Skin epidermis (tissue), 12 donors: ENCODE data around the gene ATP2A1.

Experiments
- H3K27ac ChIP-seq, 21 experiments: fragments of 200-600 bp; sonication (generic) in 11 of 21; one replicate each; pipeline ENCODE4 v1.5.0; 2020; ENCODE audit warnings: mild to moderate bottlenecking in 3 of 21, inconsistent platforms in 2 of 21, moderate library complexity in 2 of 21
- H3K4me3 ChIP-seq, 7 experiments: fragments of 200-600 bp; sonication (generic) in 2 of 7; one replicate each; pipeline ENCODE4 v1.5.0; 2020; ENCODE audit warnings: inconsistent platforms in 2 of 7, mild to moderate bottlenecking in 2 of 7, moderate library complexity in 1 of 7

ATP2A1 gene

GRCh38 chr16:28903344-28904042 lies 25.2 kb downstream of the ATP2A1 start:
- Histone ChIP-seq H3K27ac (peak overlapping the region in 1 of 21 experiments; percentile 29), H3K4me3 (no peak overlapping the region)

- Histone ChIP-seq H3K4me3 (no peak overlapping the region), H3K27ac (no peak overlapping the region)
These were observed 26.1 kb downstream of the ATP2A1 start for GRCh38 chr16:28904363-28904762.

- no peak overlapping the region for H3K4me3 ChIP-seq
- no peak overlapping the region for H3K27ac ChIP-seq
These were observed 26.5 kb downstream of the ATP2A1 start for GRCh38 chr16:28904828-28905227.

GRCh38 chr16:28905229-28905754 lies 27.0 kb downstream of the ATP2A1 start:
- Histone ChIP-seq H3K4me3 (no peak overlapping the region), H3K27ac (no peak overlapping the region)

DNA sequence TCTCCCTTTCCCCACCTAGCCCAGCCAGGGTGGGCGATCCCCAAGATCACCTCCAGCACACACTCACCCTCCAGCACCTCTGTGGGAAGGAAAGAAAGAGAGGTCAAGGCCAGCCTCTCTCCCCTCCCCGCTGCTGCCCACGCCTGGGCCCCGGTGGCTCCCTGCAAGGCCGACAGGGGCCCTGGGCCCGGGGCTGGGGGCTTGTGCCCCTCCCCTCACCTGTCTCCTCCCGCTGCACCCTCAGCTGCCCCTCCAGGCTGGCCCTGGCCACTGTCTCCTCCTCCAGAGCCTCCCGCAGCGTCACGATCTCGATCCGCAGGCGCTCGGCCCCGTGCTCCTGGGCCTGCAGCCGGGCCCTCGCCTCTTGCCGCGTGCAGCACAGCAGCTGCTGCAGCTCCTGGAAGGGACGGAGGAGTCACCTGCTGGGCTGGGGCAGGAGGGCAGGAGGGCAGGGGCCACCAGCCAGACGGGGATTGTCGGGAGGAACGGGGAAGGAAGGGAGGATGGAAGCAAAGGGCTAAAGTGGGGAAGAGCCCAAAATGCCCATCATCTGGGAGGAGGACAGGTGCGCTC lies 27.6 kb downstream of the ATP2A1 start:
- H3K27ac ChIP-seq, result no peak overlapping the region
- H3K4me3 ChIP-seq, result no peak overlapping the region

DNA sequence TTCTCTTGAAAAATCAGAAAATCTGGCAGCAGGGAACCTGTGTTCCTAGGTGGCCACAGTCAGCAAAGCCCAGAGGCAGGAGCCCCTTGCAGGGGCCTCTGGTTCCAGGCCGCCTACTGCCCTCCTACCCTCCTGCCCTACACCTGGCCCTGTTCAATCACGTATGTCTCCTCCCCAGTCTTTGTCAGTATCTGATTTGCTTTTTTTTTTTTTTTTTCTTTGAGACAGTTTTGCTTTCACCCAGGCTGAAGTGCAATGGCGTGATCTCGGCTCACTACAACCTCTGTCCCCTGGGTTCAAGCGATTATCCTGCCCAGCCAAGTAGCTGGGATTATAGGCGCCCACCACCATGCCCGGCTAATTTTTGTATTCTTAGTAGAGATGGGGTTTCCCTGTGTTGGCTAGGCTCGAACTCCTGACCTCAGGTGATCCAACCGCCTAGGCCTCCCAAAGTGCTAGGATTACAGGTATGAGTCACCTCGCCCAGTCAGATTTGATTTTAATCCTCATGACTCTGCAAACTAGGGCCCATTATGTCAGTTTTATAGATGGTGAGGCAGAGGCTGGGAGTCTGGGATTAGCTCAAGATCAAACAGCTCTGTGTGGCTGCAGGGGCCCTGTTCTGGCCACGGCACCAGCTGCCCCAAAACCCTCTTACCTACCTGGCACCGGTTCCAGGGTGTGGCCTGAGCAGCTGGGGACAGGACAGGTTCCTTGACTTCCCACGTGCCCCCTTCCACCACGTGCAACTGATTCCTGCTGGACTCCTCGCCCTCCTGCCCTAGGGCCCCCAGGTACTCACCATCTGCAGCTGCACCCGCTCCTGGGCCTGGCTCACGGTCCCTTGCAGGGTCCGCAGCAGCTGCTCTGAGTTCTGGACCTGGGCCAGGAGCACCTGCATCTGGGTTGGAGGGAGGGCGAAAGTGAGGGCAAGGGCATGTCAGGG lies 32.1 kb downstream of the ATP2A1 start:
- H3K27ac ChIP-seq, result peak overlapping the region in 1 of 21 experiments; percentile 57
- H3K4me3 ChIP-seq, result no peak overlapping the region

DNA sequence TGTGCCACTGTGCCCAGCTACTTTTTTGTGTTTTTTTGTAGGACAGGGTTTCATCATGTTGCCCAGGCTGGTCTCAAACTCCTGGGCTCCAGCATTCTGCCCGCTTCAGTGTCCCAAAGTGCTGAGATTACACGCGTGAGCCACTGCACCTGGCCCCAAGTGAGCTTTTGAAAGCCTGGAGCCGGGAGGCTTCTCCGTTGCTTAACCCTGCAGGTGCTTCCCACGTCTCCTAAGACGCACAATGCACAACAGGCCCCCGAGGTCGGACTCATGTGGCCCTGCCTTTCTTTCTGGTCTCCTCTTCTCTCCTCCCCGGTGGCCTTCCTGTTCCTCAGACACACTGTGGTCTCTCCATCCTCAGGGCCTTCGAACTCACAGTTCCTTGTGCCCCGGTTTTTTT lies 34.3 kb downstream of the ATP2A1 start:
- no peak overlapping the region for H3K4me3 ChIP-seq
- no peak overlapping the region for H3K27ac ChIP-seq

- Histone ChIP-seq H3K27ac (no peak overlapping the region), H3K4me3 (no peak overlapping the region)
These were observed 35.8 kb downstream of the ATP2A1 start for GRCh38 chr16:28913946-28914724.

DNA sequence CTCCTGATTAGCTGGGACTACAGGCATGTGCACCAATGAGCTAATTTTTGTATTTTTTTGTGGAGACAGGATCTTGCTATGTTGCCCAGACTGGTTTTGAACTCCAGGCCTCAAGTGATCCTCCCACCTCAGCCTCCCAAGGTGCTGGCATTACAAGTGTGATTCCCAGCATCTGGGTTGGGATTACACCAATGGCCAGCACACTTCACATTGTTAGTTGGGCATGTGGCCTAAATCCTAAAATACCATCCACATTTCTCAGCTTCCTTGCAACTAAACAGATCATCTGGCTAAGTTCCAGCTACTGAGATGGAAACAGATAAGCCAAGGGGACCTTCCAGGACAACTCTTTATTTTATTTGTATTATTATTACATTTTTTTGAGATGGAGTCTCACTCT lies 36.9 kb downstream of the ATP2A1 start:
- no peak overlapping the region for H3K4me3 ChIP-seq
- H3K27ac ChIP-seq, result no peak overlapping the region

- Histone ChIP-seq H3K27ac (no peak overlapping the region), H3K4me3 (no peak overlapping the region)
These were observed 38.8 kb downstream of the ATP2A1 start for GRCh38 chr16:28917095-28917494.

DNA sequence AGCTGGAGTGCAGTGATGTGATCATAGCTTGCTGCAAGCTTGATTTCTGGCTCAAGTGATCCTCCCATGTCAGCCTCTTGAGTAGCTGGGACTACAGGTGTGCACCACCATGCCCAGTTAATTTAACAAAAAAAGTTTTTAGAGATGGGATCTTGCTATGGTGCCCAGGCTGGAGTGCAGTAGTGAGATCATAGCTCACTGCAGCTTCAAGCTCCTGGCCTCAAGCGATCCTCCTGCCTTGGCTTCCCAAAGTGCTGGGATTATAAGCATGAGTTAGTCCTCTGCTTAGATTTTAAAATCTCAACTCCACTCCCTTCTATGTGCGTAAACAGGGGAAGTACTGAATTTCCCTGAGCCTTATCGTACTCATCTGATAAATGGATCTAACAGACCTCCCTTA lies 40.4 kb downstream of the ATP2A1 start:
- H3K27ac ChIP-seq, result no peak overlapping the region
- H3K4me3 ChIP-seq, result no peak overlapping the region

DNA sequence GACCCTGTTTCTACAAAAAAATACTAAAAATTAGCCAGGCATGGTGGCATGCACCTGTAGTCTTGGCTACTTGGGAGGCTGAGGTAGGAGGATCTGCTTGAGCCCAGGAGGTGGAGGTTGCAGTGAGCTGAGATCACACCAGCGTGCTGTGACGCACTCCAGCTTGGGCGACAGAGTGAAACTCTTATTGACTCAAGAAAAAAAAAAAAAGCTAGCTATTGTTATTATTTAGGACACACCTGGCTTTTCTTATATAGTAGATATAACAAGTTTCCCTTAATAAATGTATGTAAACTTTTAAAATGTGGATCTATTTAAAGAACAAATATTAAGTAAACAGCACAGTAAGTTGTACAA lies 44.9 kb downstream of the ATP2A1 start:
- Histone ChIP-seq H3K4me3 (no peak overlapping the region), H3K27ac (peak overlapping the region in 5 of 21 experiments; percentile 97 to 100 (median 98))

GRCh38 chr16:28923652-28924398 lies 45.5 kb downstream of the ATP2A1 start:
- Histone ChIP-seq H3K27ac (peak overlapping the region in 20 of 21 experiments; percentile 95 to 100 (median 98)), H3K4me3 (peak overlapping the region; percentile 58 to 89 (median 70))

DNA sequence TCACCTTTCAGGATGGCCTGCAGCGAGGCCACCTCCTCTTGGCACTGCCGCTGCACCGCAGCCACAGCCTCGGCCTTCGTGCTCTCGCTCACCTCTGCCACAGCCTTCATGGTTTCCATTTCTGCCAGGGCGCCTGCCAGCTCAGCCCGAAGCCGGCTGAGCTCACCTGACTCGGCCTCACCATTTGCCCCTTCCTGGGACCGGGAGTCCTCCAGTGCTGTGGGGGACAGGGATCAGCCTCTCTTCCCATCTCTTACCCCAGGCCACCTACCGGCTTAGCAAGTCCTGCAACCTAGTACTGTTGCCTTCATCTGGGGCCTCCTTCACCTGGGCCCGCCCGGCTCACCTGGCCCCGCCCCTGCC lies 46.1 kb downstream of the ATP2A1 start:
- Histone ChIP-seq H3K27ac (peak overlapping the region in 20 of 21 experiments; percentile 95 to 100 (median 98)), H3K4me3 (peak overlapping the region; percentile 58 to 89 (median 70))

- Histone ChIP-seq H3K4me3 (peak within 1 kb of the TSS; percentile 58 to 89 (median 70)), H3K27ac (peak within 1 kb of the TSS; percentile 82 to 100 (median 98))
These were observed 46.6 kb downstream of the ATP2A1 start, which contains the start of gene RABEP2 for GRCh38 chr16:28924762-28925385. RABEP2 (minus strand) TSS chr16:28925238; CDS start chr16:28925163, 75 bp downstream.

- peak overlapping the region; percentile 82 to 100 (median 98) for H3K27ac ChIP-seq
- peak overlapping the region; percentile 58 to 89 (median 70) for H3K4me3 ChIP-seq
These were observed 47.3 kb downstream of the ATP2A1 start for GRCh38 chr16:28925386-28926228.

DNA sequence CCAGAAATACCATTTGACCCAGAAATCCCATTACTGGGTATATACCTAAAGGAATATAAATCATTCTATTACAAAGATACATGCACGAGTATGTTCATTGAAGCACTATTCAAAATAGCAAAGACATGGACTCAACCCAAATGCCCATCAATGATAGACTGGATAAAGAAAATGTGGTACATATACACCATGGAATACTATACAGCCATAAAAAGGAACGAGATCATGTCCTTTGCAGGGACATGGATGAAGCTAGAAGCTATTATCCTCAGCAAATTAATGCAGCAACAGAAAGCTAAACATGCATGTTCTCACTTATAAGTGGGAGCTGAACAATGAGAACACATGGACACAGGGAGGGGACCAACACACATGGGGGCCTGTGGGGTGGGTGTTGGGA lies 48.0 kb downstream of the ATP2A1 start:
- Histone ChIP-seq H3K4me3 (peak overlapping the region in 6 of 7 experiments; percentile 58 to 76 (median 67)), H3K27ac (peak overlapping the region in 17 of 21 experiments; percentile 95 to 100 (median 98))
